ENCODE data around the gene NRXN2.

NRXN2 gene

GRCh38 chr11:64741375-64742086 lies 18.5 kb upstream of the NRXN2 start:
- CTCF ChIA-PET, result interaction anchor here (0.7 to 4.6 kb wide), 10 partner anchors 8 to 394 kb away, joined by 3 to 31 read pairs (median 4); no protein-coding TSS in a partner anchor
- Histone ChIP-seq H3K27ac (ENCODE audit: extremely low read depth, low read depth, low read length) (no peak overlapping the region), H3K9me3 (ENCODE audit: control insufficient read depth, insufficient read depth, low read depth, low read length) (no peaks in the 10 kb centered on the region), H3K4me3 (ENCODE audit: low read depth, low read length) (no peak overlapping the region), H3K36me3 (ENCODE audit: control insufficient read depth in 2 of 2, insufficient read depth in 1 of 2, low read length in 2 of 2) (no peaks in the 10 kb centered on the region), H3K4me1 (ENCODE audit: control insufficient read depth, insufficient read depth, low read length) (no peaks in the 10 kb centered on the region)
- POLR2A ChIA-PET, result interaction anchor here (0.9 kb wide), 2 partner anchors 20 to 37 kb away, joined by 3 read pairs; partner anchors contain the start of gene SF1
- TF ChIP-seq ZFHX2 (tag by site-specific recombination; conservative IDR thresholded peaks at IDR 0.05), result no peak
- no peak for TF ChIP-seq KLF8 (tag by site-specific recombination; IDR thresholded peaks at IDR 0.05)
- no peak for TF ChIP-seq YY2 (tag by site-specific recombination; IDR thresholded peaks at IDR 0.05)
- no peak for TF ChIP-seq ZNF518A (tag by site-specific recombination; conservative IDR thresholded peaks at IDR 0.05; ENCODE audit: low read depth)
- TF ChIP-seq ZNF292 (tag by site-specific recombination; IDR thresholded peaks at IDR 0.05; ENCODE audit: borderline replicate concordance, low read depth), result no peak
- TF ChIP-seq ZBTB44 (tag by site-specific recombination; IDR thresholded peaks at IDR 0.05), result no peak
- TF ChIP-seq GLI4 (tag by site-specific recombination; IDR thresholded peaks at IDR 0.05), result no peak
- no peak for TF ChIP-seq ZNF146 (tag by site-specific recombination; IDR thresholded peaks at IDR 0.05)
- TF ChIP-seq ZNF433 (tag by site-specific recombination; IDR thresholded peaks at IDR 0.05; ENCODE audit: low read depth), result no peak
- TF ChIP-seq KLF7 (tag by site-specific recombination; IDR thresholded peaks at IDR 0.05; ENCODE audit: borderline replicate concordance), result no peak

GRCh38 chr11:64739871-64740270 lies 16.9 kb upstream of the NRXN2 start:
- Histone ChIP-seq H3K4me1 (ENCODE audit: control insufficient read depth, insufficient read depth, low read length) (no peaks in the 10 kb centered on the region), H3K36me3 (ENCODE audit: control insufficient read depth in 2 of 2, insufficient read depth in 1 of 2, low read length in 2 of 2) (no peaks in the 10 kb centered on the region), H3K27ac (ENCODE audit: extremely low read depth, low read depth, low read length) (no peak overlapping the region), H3K9me3 (ENCODE audit: control insufficient read depth, insufficient read depth, low read depth, low read length) (no peaks in the 10 kb centered on the region), H3K4me3 (ENCODE audit: low read depth, low read length) (no peak overlapping the region)
- TF ChIP-seq ZNF416 (tag by site-specific recombination; IDR thresholded peaks at IDR 0.05) (no peak), PRDM10 (tag by site-specific recombination; IDR thresholded peaks at IDR 0.05) (no peak), ZNF660 (tag by site-specific recombination; IDR thresholded peaks at IDR 0.05) (no peak), ZNF10 (tag by site-specific recombination; IDR thresholded peaks at IDR 0.05) (no peak), ZNF555 (tag by site-specific recombination; conservative IDR thresholded peaks at IDR 0.05) (no peak), ZNF140 (tag by site-specific recombination; IDR thresholded peaks at IDR 0.05) (no peak), ZFP69B (tag by site-specific recombination; IDR thresholded peaks at IDR 0.05) (no peak), ZNF37A (tag by site-specific recombination; IDR thresholded peaks at IDR 0.05) (no peak), HOXA7 (CRISPR knock-in tag; IDR thresholded peaks at IDR 0.05; ENCODE audit: borderline replicate concordance) (no peak), ZNF155 (tag by site-specific recombination; IDR thresholded peaks at IDR 0.05) (no peak), BCL11B (tag by site-specific recombination; IDR thresholded peaks at IDR 0.05; ENCODE audit: low read depth) (no peak), ZNF214 (tag by site-specific recombination; IDR thresholded peaks at IDR 0.05; ENCODE audit: borderline replicate concordance) (no peak)
- ChIA-PET POLR2A (no interaction called here), CTCF (interaction anchor here (0.6 to 4.6 kb wide), 3 partner anchors 51 to 89 kb away, joined by 3 to 31 read pairs (median 6); no protein-coding TSS in a partner anchor)
